ENCODE data around the gene SAMSN1. TPM values are rescaled to one million over a fixed set of nuclear protein-coding genes. Genes with fewer than 3 reads are reported as not detected.

Gene SAMSN1
- polyA plus RNA-seq, 1 of the 3 experiments (the other 2 are of a cell fraction), result not detected

- DNase-seq, result no peak
- no peak overlapping the region for H3K4me2 ChIP-seq
- no peaks in the 10 kb centered on the region for H3K9me3 ChIP-seq
- H3K36me3 ChIP-seq (replicated peaks in 1 of 2; ENCODE audit: control insufficient read depth in 1 of 2, insufficient read depth in 2 of 2, low read length in 1 of 2), result no peaks in the 10 kb centered on the region
- WGBS (ENCODE audit: low lambda C conversion rate), result 6% methylated on average over 4 of the region's 4 CpGs
- POLR2A ChIA-PET, result no interaction called here
- no peak overlapping the region for H3K27ac ChIP-seq (ENCODE audit: low read depth in 2 of 2, low read length in 1 of 2)
- no peaks in the 10 kb centered on the region for H3K4me1 ChIP-seq (ENCODE audit: control insufficient read depth in 1 of 2, insufficient read depth in 2 of 2, low read depth in 1 of 2, low read length in 1 of 2)
- H3K9ac ChIP-seq, result no peak overlapping the region
- H3K27me3 ChIP-seq (ENCODE audit: insufficient read depth), result no peaks in the 10 kb centered on the region
- no peaks in the 10 kb centered on the region for H3F3A ChIP-seq (replicated peaks; ENCODE audit: insufficient read depth)
- H3K9me2 ChIP-seq, result no peaks in the 10 kb centered on the region
- CTCF ChIA-PET, result no interaction called here
- H2AFZ ChIP-seq (ENCODE audit: low read depth), result no peak overlapping the region
- H3K4me3 ChIP-seq (ENCODE audit: low read depth in 2 of 2, low read length in 1 of 2), result no peak overlapping the region
- TF ChIP-seq RCOR1 (IDR thresholded peaks at IDR 0.05; ENCODE audit: low read length) (no peak), POLR2AphosphoS5 (IDR thresholded peaks at IDR 0.05; ENCODE audit: low read depth, low read length) (no peak), EZH2phosphoT487 (IDR thresholded peaks at IDR 0.05; ENCODE audit: borderline replicate concordance, low read depth) (no peak), FOXM1 (IDR thresholded peaks at IDR 0.05; ENCODE audit: low read depth) (no peak), CHD2 (IDR thresholded peaks at IDR 0.05; ENCODE audit: low read length, partially characterized antibody) (no peak), FOSL2 (IDR thresholded peaks at IDR 0.05; ENCODE audit: borderline replicate concordance, low read depth) (no peak), REST (IDR thresholded peaks at IDR 0.05; ENCODE audit: low read depth, low read length) (no peak), MEF2A (IDR thresholded peaks at IDR 0.05; ENCODE audit: borderline replicate concordance, low read depth) (no peak), JUND (IDR thresholded peaks at IDR 0.05) (no peak), FOXJ3 (CRISPR knock-in tag; IDR thresholded peaks at IDR 0.05) (no peak), NRF1 (IDR thresholded peaks at IDR 0.05; ENCODE audit: low read depth, low read length) (no peak), RFX5 (IDR thresholded peaks at IDR 0.05; ENCODE audit: low read length) (no peak), RXRA (IDR thresholded peaks at IDR 0.05; ENCODE audit: borderline replicate concordance, low read depth) (no peak), TCF12 (IDR thresholded peaks at IDR 0.05) (no peak), EP300 (IDR thresholded peaks at IDR 0.05; ENCODE audit: borderline replicate concordance in 1 of 2, low read depth in 1 of 2, low read length in 1 of 2) (no peak), USF2 (IDR thresholded peaks at IDR 0.05; ENCODE audit: borderline replicate concordance, low read depth, low read length) (no peak), TEAD4 (IDR thresholded peaks at IDR 0.05; ENCODE audit: borderline replicate concordance, insufficient read depth) (no peak), MAX (IDR thresholded peaks at IDR 0.05; ENCODE audit: low read depth) (no peak)
- no peaks in the 10 kb centered on the region for H3K79me2 ChIP-seq (ENCODE audit: insufficient read depth)
- H4K20me1 ChIP-seq (ENCODE audit: insufficient read depth), result no peaks in the 10 kb centered on the region
These were observed 46.3 kb upstream of the SAMSN1 start for GRCh38 chr21:14592296-14593000.

All from SK-N-SH (cell line).